Measurements from ENCODE around the gene AS3MT. TPM values are rescaled to one million over a fixed set of nuclear protein-coding genes. Genes with fewer than 3 reads are reported as not detected.

AS3MT gene
- total RNA-seq, 4 donors from 2014 or later = 9.8 to 19.2 (median 13.5) TPM

- no peak for DNase-seq
- H3K4me3 ChIP-seq (replicated peaks in 1 of 3) = no peak overlapping the region
- no peaks in the 10 kb centered on the region for H3K36me3 ChIP-seq
- TF ChIP-seq POLR2A (IDR thresholded peaks at IDR 0.05) = no peak
- TF ChIP-seq, protein P1, sequence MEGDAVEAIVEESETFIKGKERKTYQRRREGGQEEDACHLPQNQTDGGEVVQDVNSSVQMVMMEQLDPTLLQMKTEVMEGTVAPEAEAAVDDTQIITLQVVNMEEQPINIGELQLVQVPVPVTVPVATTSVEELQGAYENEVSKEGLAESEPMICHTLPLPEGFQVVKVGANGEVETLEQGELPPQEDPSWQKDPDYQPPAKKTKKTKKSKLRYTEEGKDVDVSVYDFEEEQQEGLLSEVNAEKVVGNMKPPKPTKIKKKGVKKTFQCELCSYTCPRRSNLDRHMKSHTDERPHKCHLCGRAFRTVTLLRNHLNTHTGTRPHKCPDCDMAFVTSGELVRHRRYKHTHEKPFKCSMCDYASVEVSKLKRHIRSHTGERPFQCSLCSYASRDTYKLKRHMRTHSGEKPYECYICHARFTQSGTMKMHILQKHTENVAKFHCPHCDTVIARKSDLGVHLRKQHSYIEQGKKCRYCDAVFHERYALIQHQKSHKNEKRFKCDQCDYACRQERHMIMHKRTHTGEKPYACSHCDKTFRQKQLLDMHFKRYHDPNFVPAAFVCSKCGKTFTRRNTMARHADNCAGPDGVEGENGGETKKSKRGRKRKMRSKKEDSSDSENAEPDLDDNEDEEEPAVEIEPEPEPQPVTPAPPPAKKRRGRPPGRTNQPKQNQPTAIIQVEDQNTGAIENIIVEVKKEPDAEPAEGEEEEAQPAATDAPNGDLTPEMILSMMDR (IDR thresholded peaks at IDR 0.05) = no peak
- intact Hi-C loops (cut with DNase I) = no loop called here
- H3K27ac ChIP-seq = no peak overlapping the region
- no peaks in the 10 kb centered on the region for H3K27me3 ChIP-seq
- H3K9me3 ChIP-seq = no peaks in the 10 kb centered on the region
- H3K4me1 ChIP-seq = no peaks in the 10 kb centered on the region
- 87 to 91% methylated on average over 5 of the region's 5 CpGs for WGBS, 2 donors
Measured at GRCh38 chr10:102827597-102827975, 41.7 kb upstream of the AS3MT start.

DNA sequence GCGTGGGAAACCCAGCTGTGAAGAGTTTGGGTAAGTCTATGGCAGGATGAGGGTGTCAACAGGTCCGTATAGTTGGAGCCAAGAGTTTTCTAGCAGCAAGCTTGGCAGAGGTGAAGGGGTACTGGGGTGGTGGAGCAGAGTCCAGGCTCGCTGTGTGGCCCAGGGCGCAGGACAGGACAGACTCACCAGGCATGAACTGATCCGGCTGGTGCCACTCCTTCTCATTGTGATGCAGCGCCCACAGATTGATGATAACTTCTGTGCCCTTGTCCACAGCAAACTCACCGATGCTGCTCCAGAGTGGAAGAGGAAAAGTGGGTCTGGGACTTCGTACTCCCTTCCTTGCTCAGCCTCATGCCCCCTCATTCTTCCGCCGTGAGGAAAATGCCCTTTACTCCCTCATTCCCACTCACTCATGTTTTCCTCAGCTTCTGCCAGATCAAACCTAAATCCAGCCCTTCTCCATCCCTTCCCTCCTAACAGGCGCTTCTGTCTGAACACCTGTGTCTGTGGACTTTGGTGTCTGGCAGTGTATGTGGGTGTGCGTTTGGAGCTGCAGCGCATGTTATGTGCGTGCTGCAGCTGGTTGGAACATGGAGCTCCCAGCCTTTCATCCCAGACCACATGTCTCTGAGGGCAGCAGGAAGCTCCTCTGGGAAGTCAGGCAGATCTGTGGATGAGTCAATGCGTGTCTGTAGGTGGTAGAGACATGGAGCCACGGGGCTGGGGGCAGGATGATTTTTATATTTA is 37.8 kb upstream of the AS3MT start:
- H3K27ac ChIP-seq = no peak overlapping the region
- WGBS, 2 donors = 79 to 86% methylated on average over 16 of the region's 16 CpGs
- TF ChIP-seq POLR2A (IDR thresholded peaks at IDR 0.05) = no peak
- TF ChIP-seq, protein P1 (IDR thresholded peaks at IDR 0.05) = no peak
- no peaks in the 10 kb centered on the region for H3K27me3 ChIP-seq
- no peaks in the 10 kb centered on the region for H3K36me3 ChIP-seq
- no peak for DNase-seq
- no peak overlapping the region for H3K4me3 ChIP-seq (replicated peaks in 1 of 3)
- H3K9me3 ChIP-seq = no peaks in the 10 kb centered on the region
- peaks cover 10 to 11% of the 10 kb centered on the region in 2 donors for H3K4me1 ChIP-seq
- intact Hi-C loops (cut with DNase I) = loop anchor here (5.0 kb wide), 1 partner anchor 241 kb away; no protein-coding TSS in a partner anchor

- Histone ChIP-seq H3K27ac (no peak overlapping the region), H3K9me3 (no peaks in the 10 kb centered on the region), H3K27me3 (no peaks in the 10 kb centered on the region), H3K4me3 (replicated peaks in 1 of 3) (no peak overlapping the region), H3K36me3 (no peaks in the 10 kb centered on the region), H3K4me1 (peaks cover 15 to 19% of the 10 kb centered on the region in 2 donors)
- no peak for TF ChIP-seq POLR2A (IDR thresholded peaks at IDR 0.05)
- TF ChIP-seq, protein P1 (IDR thresholded peaks at IDR 0.05) = no peak
- no peak for DNase-seq
- WGBS, 2 donors = 92 to 94% methylated on average over 13 to 14 of the region's 14 CpGs
- intact Hi-C loops (cut with DNase I) = loop anchor here (5.0 kb wide), 1 partner anchor 240 kb away; no protein-coding TSS in a partner anchor
Measured at GRCh38 chr10:102832248-102832647, 37.0 kb upstream of the AS3MT start.

GRCh38 chr10:102832987-102833386 is 36.3 kb upstream of the AS3MT start:
- TF ChIP-seq POLR2A (IDR thresholded peaks at IDR 0.05) = no peak
- TF ChIP-seq, protein P1 (IDR thresholded peaks at IDR 0.05) = no peak
- no peaks in the 10 kb centered on the region for H3K9me3 ChIP-seq
- WGBS, 2 donors = 82% methylated on average over 4 of the region's 4 CpGs
- no peak for DNase-seq
- peaks cover 19 to 24% of the 10 kb centered on the region in 2 donors for H3K4me1 ChIP-seq
- no peaks in the 10 kb centered on the region for H3K27me3 ChIP-seq
- H3K27ac ChIP-seq = peak overlapping the region in 1 of 3 donors; percentile 8
- intact Hi-C loops (cut with DNase I) = loop anchor here (5.0 kb wide), 1 partner anchor 239 kb away; no protein-coding TSS in a partner anchor
- no peak overlapping the region for H3K4me3 ChIP-seq (replicated peaks in 1 of 3)
- H3K36me3 ChIP-seq = no peaks in the 10 kb centered on the region

DNA sequence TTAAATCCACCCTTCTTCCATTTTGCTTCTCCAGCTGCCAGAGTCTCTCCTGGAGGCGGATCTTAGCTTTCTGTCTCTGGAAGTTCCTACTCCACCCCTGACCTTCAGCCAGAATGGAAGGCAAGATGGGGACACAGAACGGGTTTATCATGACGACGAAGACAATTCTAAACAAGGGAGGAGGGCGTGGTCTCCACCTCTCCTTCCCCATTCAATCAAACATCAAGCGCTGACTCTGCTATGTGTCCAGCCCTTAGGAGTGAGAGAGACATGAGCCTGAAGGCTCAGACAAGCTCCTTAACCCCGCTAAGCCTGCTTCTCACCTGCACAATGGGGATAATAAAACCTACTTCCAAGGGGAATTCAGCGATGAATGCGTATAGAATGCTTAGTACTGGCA is 35.1 kb upstream of the AS3MT start:
- Histone ChIP-seq H3K27me3 (no peaks in the 10 kb centered on the region), H3K4me3 (replicated peaks in 1 of 3) (no peak overlapping the region), H3K9me3 (no peaks in the 10 kb centered on the region), H3K36me3 (no peaks in the 10 kb centered on the region), H3K4me1 (peaks cover 26 to 30% of the 10 kb centered on the region in 2 donors), H3K27ac (no peak overlapping the region)
- no peak for TF ChIP-seq POLR2A (IDR thresholded peaks at IDR 0.05)
- TF ChIP-seq, protein P1 (IDR thresholded peaks at IDR 0.05) = no peak
- intact Hi-C loops (cut with DNase I) = loop anchor here (2.0 to 5.0 kb wide), 2 partner anchors 67 to 238 kb away; no protein-coding TSS in a partner anchor
- 67 to 69% methylated on average over 9 of the region's 9 CpGs for WGBS, 2 donors
- no peak for DNase-seq
